ENCODE results near the gene HOXD12.

DNA sequence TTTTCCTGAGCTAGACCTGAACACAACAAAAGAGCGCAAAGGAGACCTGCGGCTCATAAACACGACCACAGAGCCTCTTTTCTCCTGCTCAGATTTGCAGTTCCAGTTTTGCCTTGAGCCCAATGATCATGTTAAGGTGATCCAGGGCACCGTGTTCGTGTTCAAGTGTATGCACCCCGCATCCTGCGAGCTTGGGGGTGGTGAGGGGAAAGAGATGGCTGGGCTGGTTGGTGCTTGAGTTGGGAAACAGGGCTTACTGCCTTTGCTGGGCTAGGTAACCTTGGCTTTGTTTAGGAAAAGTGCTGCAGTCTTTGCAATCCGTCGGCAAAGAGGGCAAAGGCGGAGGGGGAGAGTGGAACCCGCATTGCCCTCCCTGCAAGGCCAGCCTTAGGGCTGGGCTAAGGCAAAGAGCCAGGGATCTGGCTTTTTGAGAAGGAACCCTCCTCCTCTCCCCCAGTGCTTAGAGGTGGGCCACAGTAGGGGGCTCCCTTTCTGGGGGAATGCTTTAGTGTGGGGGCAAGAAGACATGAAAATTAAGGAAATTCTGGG, 18.3 kb downstream of the HOXD12 start:
- TF ChIP-seq, protein P1, sequence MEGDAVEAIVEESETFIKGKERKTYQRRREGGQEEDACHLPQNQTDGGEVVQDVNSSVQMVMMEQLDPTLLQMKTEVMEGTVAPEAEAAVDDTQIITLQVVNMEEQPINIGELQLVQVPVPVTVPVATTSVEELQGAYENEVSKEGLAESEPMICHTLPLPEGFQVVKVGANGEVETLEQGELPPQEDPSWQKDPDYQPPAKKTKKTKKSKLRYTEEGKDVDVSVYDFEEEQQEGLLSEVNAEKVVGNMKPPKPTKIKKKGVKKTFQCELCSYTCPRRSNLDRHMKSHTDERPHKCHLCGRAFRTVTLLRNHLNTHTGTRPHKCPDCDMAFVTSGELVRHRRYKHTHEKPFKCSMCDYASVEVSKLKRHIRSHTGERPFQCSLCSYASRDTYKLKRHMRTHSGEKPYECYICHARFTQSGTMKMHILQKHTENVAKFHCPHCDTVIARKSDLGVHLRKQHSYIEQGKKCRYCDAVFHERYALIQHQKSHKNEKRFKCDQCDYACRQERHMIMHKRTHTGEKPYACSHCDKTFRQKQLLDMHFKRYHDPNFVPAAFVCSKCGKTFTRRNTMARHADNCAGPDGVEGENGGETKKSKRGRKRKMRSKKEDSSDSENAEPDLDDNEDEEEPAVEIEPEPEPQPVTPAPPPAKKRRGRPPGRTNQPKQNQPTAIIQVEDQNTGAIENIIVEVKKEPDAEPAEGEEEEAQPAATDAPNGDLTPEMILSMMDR (IDR thresholded peaks at IDR 0.05), result no peak
- TF ChIP-seq POLR2A (IDR thresholded peaks at IDR 0.05) (no peak), EP300 (IDR thresholded peaks at IDR 0.05) (no peak)
